ENCODE results near the gene PPP1R9A. TPM values are rescaled to one million over a fixed set of nuclear protein-coding genes. Genes with fewer than 3 reads are reported as not detected.

Gene PPP1R9A
- total RNA-seq, 1 experiment from 2014 or later, result 15.6 TPM

GRCh38 chr7:95045236-95045923 lies 138.0 kb downstream of the PPP1R9A start:
- peak; percentile 72 for DNase-seq (ENCODE audit: low spot score)
- BruUV-seq (replicated peaks), result no TSS peak
- intact Hi-C loops (cut with micrococcal nuclease; ENCODE audit: unreplicated experiment), result loop anchor here (2.0 to 5.0 kb wide), 4 partner anchors 152 to 758 kb away; no protein-coding TSS in a partner anchor

GRCh38 chr7:95046494-95047240 lies 139.3 kb downstream of the PPP1R9A start:
- H3K27ac ChIP-seq (ENCODE audit: low read depth, low read length, poor library complexity, severe bottlenecking), result no peak overlapping the region
- H3K27me3 ChIP-seq (replicated peaks; ENCODE audit: insufficient read depth, low read depth, low read length, poor library complexity), result no peaks in the 10 kb centered on the region
- intact Hi-C loops (cut with micrococcal nuclease; ENCODE audit: unreplicated experiment), result loop anchor here (5.0 kb wide), 2 partner anchors 151 to 759 kb away; no protein-coding TSS in a partner anchor
- ChIA-PET POLR2A (ENCODE audit: low non-redundant PET) (no interaction called here), CTCF (interaction anchor here (0.9 to 1.0 kb wide), 2 partner anchors 200 to 597 kb away, joined by 4 read pairs; no protein-coding TSS in a partner anchor)
- no peaks in the 10 kb centered on the region for H3K36me3 ChIP-seq (ENCODE audit: insufficient read depth, low read length, poor library complexity, severe bottlenecking)
- H3K9me3 ChIP-seq (ENCODE audit: low read depth, low read length, poor library complexity, severe bottlenecking), result no peaks in the 10 kb centered on the region
- TF ChIP-seq CTCF (conservative IDR thresholded peaks at IDR 0.05; ENCODE audit: low read depth, low read length) (no peak), EZH2 (IDR thresholded peaks at IDR 0.05; ENCODE audit: borderline replicate concordance, low read depth, low read length, poor library complexity, severe bottlenecking) (no peak)
- H3K4me1 ChIP-seq (ENCODE audit: insufficient read depth, low read length, poor library complexity, severe bottlenecking), result peaks cover 18% of the 10 kb centered on the region
- no TSS peak for BruUV-seq (replicated peaks)
- peak; percentile 70 for DNase-seq (ENCODE audit: low spot score)
- peak overlapping the region; percentile 0 for H3K4me3 ChIP-seq (ENCODE audit: low read depth, low read length, poor library complexity, severe bottlenecking)

More at GRCh38 chr7:95045236-95045923, 138.0 kb downstream of the PPP1R9A start:
- no peaks in the 10 kb centered on the region for H3K36me3 ChIP-seq (ENCODE audit: insufficient read depth, low read length, poor library complexity, severe bottlenecking)
- H3K27ac ChIP-seq (ENCODE audit: low read depth, low read length, poor library complexity, severe bottlenecking), result no peak overlapping the region
- no peak overlapping the region for H3K4me3 ChIP-seq (ENCODE audit: low read depth, low read length, poor library complexity, severe bottlenecking)
- CTCF ChIA-PET, result interaction anchor here (0.6 kb wide), 1 partner anchor 18 kb away, joined by 3 read pairs; no protein-coding TSS in a partner anchor
- H3K4me1 ChIP-seq (ENCODE audit: insufficient read depth, low read length, poor library complexity, severe bottlenecking), result peaks cover 18% of the 10 kb centered on the region
- H3K9me3 ChIP-seq (ENCODE audit: low read depth, low read length, poor library complexity, severe bottlenecking), result no peaks in the 10 kb centered on the region
- TF ChIP-seq CTCF (conservative IDR thresholded peaks at IDR 0.05; ENCODE audit: low read depth, low read length) (peak; percentile 65), EZH2 (IDR thresholded peaks at IDR 0.05; ENCODE audit: borderline replicate concordance, low read depth, low read length, poor library complexity, severe bottlenecking) (no peak)
- POLR2A ChIA-PET (ENCODE audit: low non-redundant PET), result interaction anchor here (0.7 kb wide), 1 partner anchor 418 kb away, joined by 3 read pairs; no protein-coding TSS in a partner anchor
- no peaks in the 10 kb centered on the region for H3K27me3 ChIP-seq (replicated peaks; ENCODE audit: insufficient read depth, low read depth, low read length, poor library complexity)

GRCh38 chr7:95047291-95047690 lies 139.9 kb downstream of the PPP1R9A start:
- POLR2A ChIA-PET (ENCODE audit: low non-redundant PET), result no interaction called here
- intact Hi-C loops (cut with micrococcal nuclease; ENCODE audit: unreplicated experiment), result loop anchor here (5.0 kb wide), 2 partner anchors 150 to 760 kb away; no protein-coding TSS in a partner anchor
- H3K27ac ChIP-seq (ENCODE audit: low read depth, low read length, poor library complexity, severe bottlenecking), result no peak overlapping the region
- no peaks in the 10 kb centered on the region for H3K9me3 ChIP-seq (ENCODE audit: low read depth, low read length, poor library complexity, severe bottlenecking)
- peaks cover 18% of the 10 kb centered on the region for H3K4me1 ChIP-seq (ENCODE audit: insufficient read depth, low read length, poor library complexity, severe bottlenecking)
- no peak for TF ChIP-seq CTCF (conservative IDR thresholded peaks at IDR 0.05; ENCODE audit: low read depth, low read length)
- no peak for TF ChIP-seq EZH2 (IDR thresholded peaks at IDR 0.05; ENCODE audit: borderline replicate concordance, low read depth, low read length, poor library complexity, severe bottlenecking)
- no TSS peak for BruUV-seq (replicated peaks)
- no peaks in the 10 kb centered on the region for H3K36me3 ChIP-seq (ENCODE audit: insufficient read depth, low read length, poor library complexity, severe bottlenecking)
- CTCF ChIA-PET, result no interaction called here
- no peak for DNase-seq (ENCODE audit: low spot score)
- H3K27me3 ChIP-seq (replicated peaks; ENCODE audit: insufficient read depth, low read depth, low read length, poor library complexity), result no peaks in the 10 kb centered on the region
- peak overlapping the region; percentile 0 for H3K4me3 ChIP-seq (ENCODE audit: low read depth, low read length, poor library complexity, severe bottlenecking)
